Right lobe of liver (tissue), 6 donors: Measurements from ENCODE around the gene IGF2BP3. TPM values are rescaled to one million over a fixed set of nuclear protein-coding genes. Genes with fewer than 3 reads are reported as not detected.
A peak's percentile ranks its signal among the peaks of the same experiment; 100 is the strongest.
"Not testable (repeated sequence)": the region's sequence is repeated elsewhere in the genome, so short reads cannot be mapped to it uniquely, and the experiment has no call there.

Experiments used
- ATAC-seq, 4 donors: fragments of 200-7000 bp; cut with Tn5 transposase; one replicate each; pipeline ENCODE4 v1.9.1; 2020; ENCODE audit warnings: mild to moderate bottlenecking in 4 of 4, moderate library complexity in 4 of 4
- DNase-seq, 3 donors: peaks; one replicate each; pipeline ENCODE4 v3.0.0-alpha.2; 2020
- H3K27ac ChIP-seq, 3 donors: fragments of 200-600 bp; one replicate each; pipeline ENCODE4 v1.8.0; 2022
- H3K27me3 ChIP-seq, 2 donors: fragments of 200-600 bp; one replicate each; pipeline ENCODE4 v1.8.0; 2022
- H3K36me3 ChIP-seq, 4 donors: fragments of 200-600 bp; sonication (generic) in 1 of 4; one replicate each; pipeline versions ENCODE4 v1.5.1 to v1.8.0; 2017 to 2022; ENCODE audit warnings: control low read depth in 1 of 4
- H3K4me1 ChIP-seq, 4 donors: fragments of 200-600 bp; sonication (generic) in 1 of 4; one replicate each; pipeline versions ENCODE4 v1.5.1 to v1.8.0; 2017 to 2022; ENCODE audit warnings: control low read depth in 1 of 4
- H3K4me3 ChIP-seq, 3 donors: fragments of 200-600 bp; one replicate each; pipeline ENCODE4 v1.8.0; 2022
- H3K9me3 ChIP-seq, 4 donors: fragments of 200-600 bp; sonication (generic) in 1 of 4; one replicate each; pipeline versions ENCODE4 v1.5.1 to v1.8.0; 2017 to 2022; ENCODE audit warnings: control low read depth in 1 of 4
- POLR2A ChIP-seq: fragments of 450-650 bp; IDR thresholded peaks from one replicate; pipeline ENCODE4 v1.6.1; 2017; ENCODE audit warnings: antibody characterized with exemption, mild to moderate bottlenecking
- WGBS: methylation state at CpG from one replicate; pipeline ENCODE4 v1.1.6; 2018; ENCODE audit warnings: low coverage, low lambda C conversion rate; ENCODE audit not compliant: insufficient coverage; ENCODE audit errors: missing lambda C conversion rate; 5-methylcytosine and 5-hydroxymethylcytosine counted together
- intact Hi-C, 2 donors: fragments of 100-400 bp; cut with DNase I; formaldehyde crosslinking; loops; one replicate each; pipeline versions ENCODE4 v1.11.2 to v1.14.1; 2022
- total RNA-seq, 6 experiments: library from RNA; depleted of rRNA in 2 of 6; stranded (reverse); fragments of >200 nt in 2 of 6; fragmentation: NEBNext Ultra II Directional in 3 of 6; extraction: Animal tissue kit (Norgen Biotek cat#: 25700) in 3 of 6; gene quantifications; one replicate each; pipeline versions ENCODE4 v1.1.0 to v1.2.4, GENCODE V29; 2016 to 2023
- TF ChIP-seq, protein P1 (sequence below), 4 donors: fragments of 200-600 bp in 3 of 4; fragments of 450-650 bp in 1 of 4; IDR thresholded peaks; one replicate each; pipeline versions ENCODE4 v1.5.1 to v1.8.0; 2016 to 2022; ENCODE audit warnings: antibody characterized with exemption in 4 of 4, mild to moderate bottlenecking in 2 of 4
- donor health status: DM: no; HTN: yes; CAD: no.
- donor health status: DM: no; HTN: no; CAD: no.
- donor health status: DM: no; HTN: no; CAD: no.
- donor health status: DM: no; HTN: yes; CAD: no.
- donor health status: DM: no; HTN: yes; CAD: no.

IGF2BP3 gene
- total RNA-seq, 6 experiments from 2014 or later, result 0.12 to 0.64 (median 0.19) TPM; not detected in 1

DNA sequence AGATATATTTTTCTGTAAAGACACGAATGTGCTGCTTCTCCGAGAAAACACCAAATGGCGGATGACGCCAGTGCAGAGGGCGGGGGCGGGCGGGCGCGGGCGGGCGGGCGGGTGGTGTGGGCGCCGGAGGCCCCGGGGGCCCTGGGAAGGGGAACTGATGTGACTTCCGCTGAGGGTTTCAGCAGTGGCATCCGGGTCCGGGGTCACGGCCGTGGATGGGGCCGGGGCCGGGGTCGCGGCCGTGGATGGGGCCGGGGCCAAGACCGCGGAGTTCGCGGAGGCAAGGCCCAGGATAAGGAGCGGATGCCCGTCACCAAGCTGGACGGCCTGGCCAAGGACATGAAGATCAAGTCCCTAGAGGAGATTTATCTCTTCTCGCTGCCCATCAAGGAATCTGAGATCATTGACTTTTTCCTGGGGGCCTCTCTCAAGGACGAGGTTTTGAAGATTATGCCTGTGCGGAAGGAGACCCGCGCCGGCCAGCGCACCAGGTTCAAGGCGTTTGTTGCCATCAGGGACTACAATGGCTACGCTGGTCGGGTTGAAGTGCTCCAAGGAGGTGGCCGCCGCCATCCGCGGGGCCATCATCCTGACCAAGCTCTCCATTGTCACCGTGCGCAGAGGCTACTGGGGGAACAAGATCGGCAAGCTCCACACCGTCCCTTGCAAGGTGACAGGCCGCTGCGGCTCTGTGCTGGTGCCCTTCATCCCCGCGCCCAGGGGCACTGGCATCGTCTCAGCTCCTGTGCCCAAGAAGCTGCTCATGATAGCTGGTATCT, 20.3 kb upstream of the IGF2BP3 start:
- Histone ChIP-seq H3K36me3 (no peaks in the 10 kb centered on the region), H3K27ac (no peak overlapping the region), H3K9me3 (no peaks in the 10 kb centered on the region), H3K4me1 (no peaks in the 10 kb centered on the region), H3K4me3 (peak overlapping the region; percentile 38 to 57 (median 40)), H3K27me3 (no peaks in the 10 kb centered on the region)
- no peak for TF ChIP-seq POLR2A
- TF ChIP-seq, protein P1, sequence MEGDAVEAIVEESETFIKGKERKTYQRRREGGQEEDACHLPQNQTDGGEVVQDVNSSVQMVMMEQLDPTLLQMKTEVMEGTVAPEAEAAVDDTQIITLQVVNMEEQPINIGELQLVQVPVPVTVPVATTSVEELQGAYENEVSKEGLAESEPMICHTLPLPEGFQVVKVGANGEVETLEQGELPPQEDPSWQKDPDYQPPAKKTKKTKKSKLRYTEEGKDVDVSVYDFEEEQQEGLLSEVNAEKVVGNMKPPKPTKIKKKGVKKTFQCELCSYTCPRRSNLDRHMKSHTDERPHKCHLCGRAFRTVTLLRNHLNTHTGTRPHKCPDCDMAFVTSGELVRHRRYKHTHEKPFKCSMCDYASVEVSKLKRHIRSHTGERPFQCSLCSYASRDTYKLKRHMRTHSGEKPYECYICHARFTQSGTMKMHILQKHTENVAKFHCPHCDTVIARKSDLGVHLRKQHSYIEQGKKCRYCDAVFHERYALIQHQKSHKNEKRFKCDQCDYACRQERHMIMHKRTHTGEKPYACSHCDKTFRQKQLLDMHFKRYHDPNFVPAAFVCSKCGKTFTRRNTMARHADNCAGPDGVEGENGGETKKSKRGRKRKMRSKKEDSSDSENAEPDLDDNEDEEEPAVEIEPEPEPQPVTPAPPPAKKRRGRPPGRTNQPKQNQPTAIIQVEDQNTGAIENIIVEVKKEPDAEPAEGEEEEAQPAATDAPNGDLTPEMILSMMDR (IDR thresholded peaks at IDR 0.05), result no peak
- 51% methylated on average over 29 of the region's 56 CpGs for WGBS
- ATAC-seq, result peak; percentile 65 to 89 (median 79)
- intact Hi-C loops, result no loop called here
- peak in 2 of 3 donors; percentile 33 to 62 for DNase-seq

DNA sequence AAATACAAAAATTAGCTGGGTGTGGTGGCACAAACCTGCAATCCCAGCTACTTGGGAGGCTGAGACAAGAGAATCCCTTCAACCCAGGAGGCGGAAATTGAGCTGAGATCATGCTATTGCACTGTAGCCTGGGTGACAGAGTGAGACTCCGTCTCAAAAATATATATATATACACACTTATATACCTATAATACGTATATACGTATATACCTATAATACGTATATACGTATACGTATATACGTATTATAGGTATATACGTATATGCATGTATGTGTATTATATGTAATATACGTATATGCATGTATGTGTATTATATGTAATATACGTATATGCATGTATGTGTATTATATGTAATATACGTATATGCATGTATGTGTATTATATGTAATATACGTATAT, 18.4 kb upstream of the IGF2BP3 start:
- 87% methylated on average over 13 of the region's 13 CpGs for WGBS
- DNase-seq, ATAC-seq, H3K27ac ChIP-seq, intact Hi-C loops, H3K4me1 ChIP-seq, H3K9me3 ChIP-seq, H3K36me3 ChIP-seq, H3K27me3 ChIP-seq, H3K4me3 ChIP-seq: not testable (repeated sequence)

DNA sequence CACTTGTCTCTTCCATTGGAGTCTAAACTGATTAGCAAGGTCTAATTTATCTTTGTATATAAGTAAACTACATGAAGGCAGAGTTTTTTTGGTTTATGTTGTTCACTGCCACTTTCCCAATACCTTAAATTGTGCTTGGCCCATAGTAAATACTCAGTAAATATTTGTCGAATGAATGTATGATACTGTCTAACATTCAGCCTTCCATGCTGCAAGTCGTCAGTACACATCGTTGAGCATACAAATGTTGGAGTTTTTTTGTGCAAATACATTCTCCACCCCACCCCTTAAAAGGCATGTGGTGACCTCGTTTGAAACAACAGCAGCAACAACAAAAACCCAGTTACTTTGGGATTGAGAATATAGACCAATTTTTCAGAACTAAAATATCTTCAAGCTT, 17.4 kb upstream of the IGF2BP3 start:
- TF ChIP-seq, protein P1 (IDR thresholded peaks at IDR 0.05), result no peak
- TF ChIP-seq POLR2A, result no peak
- Histone ChIP-seq H3K27me3 (no peaks in the 10 kb centered on the region), H3K4me1 (no peaks in the 10 kb centered on the region), H3K27ac (no peak overlapping the region), H3K36me3 (no peaks in the 10 kb centered on the region), H3K4me3 (no peak overlapping the region), H3K9me3 (no peaks in the 10 kb centered on the region)
- intact Hi-C loops, result no loop called here
- DNase-seq (no peak), ATAC-seq (no peak)
- WGBS, result 53% methylated on average over 4 of the region's 4 CpGs

DNA sequence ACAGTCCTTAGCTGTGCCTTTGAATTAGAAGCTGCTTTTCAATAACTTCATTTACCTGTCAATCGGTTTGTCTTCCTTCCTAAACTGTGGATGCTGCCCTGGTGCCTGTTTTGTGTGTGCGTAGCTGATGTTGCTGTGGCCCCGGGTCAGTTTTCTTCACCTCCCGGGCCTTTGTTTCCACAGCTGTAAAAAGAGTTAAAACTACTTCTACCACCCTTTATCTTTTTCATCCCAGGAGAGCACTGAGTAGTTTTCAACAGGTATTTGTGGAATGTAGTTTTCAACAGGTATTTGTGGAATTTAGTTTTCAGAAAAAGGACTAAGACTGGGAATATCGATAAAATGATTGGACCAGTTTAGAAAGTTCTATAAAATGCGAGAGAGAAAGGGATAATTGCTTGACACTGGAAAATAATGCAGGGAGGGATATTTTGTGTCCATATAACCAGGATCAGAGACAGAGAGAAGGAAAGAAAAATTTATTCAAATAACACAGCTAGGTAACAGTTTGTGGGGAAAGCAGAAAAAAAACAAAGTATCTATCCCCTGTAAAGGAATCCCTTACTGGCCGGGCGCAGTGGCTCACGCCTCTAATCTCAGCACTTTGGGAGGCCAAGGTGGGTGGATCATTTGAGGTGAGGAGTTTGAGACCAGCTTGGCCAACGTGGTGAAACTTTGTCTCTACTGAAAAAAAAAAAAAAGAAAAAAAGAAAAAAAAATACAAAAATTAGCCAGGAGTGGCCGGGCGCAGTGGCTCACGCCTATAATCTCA, 15.9 kb upstream of the IGF2BP3 start:
- no peak overlapping the region for H3K27ac ChIP-seq
- 86% methylated on average over 12 of the region's 13 CpGs for WGBS
- TF ChIP-seq, protein P1 (IDR thresholded peaks at IDR 0.05), result no peak
- no peak for TF ChIP-seq POLR2A
- H3K27me3 ChIP-seq, result no peaks in the 10 kb centered on the region
- H3K4me1 ChIP-seq, result no peaks in the 10 kb centered on the region
- no peaks in the 10 kb centered on the region for H3K9me3 ChIP-seq
- DNase-seq (no peak), ATAC-seq (no peak)
- intact Hi-C loops, result no loop called here
- H3K36me3 ChIP-seq, result no peaks in the 10 kb centered on the region
- H3K4me3 ChIP-seq, result no peak overlapping the region

DNA sequence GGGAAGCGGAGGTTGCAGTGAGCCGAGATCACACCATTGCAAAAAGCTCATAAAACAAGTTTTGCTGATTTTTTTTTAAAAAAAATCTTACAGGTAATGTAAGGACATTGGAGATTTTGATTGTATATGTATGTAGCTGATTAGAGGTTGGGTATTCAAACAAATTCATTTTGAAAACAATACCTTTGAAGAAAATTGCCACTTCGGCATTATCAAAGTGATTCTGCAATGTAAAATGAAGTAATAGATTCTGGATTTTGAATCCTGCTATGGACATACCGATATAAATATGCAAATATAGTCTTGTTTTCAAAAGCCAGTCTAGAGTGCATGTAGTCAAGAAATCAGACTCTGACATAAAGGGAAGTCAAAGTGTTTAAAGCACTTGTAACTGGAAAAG, 12.4 kb upstream of the IGF2BP3 start:
- Histone ChIP-seq H3K4me1 (no peaks in the 10 kb centered on the region), H3K27ac (no peak overlapping the region), H3K36me3 (no peaks in the 10 kb centered on the region), H3K4me3 (no peak overlapping the region), H3K9me3 (no peaks in the 10 kb centered on the region), H3K27me3 (peaks cover 0 to 15% of the 10 kb centered on the region in 2 donors)
- 86% methylated on average over 4 of the region's 4 CpGs for WGBS
- intact Hi-C loops, result no loop called here
- TF ChIP-seq, protein P1 (IDR thresholded peaks at IDR 0.05), result no peak
- TF ChIP-seq POLR2A, result no peak
- ATAC-seq (no peak), DNase-seq (no peak)
